H9 (cell line): Measurements from ENCODE around the gene ITPR3. TPM values are rescaled to one million over a fixed set of nuclear protein-coding genes. Genes with fewer than 3 reads are reported as not detected.

ENCODE experiments used
- DNase-seq: peaks from one replicate; pipeline ENCODE4 v3.0.0-alpha.2; 2017
- H2AFZ ChIP-seq: one replicate; pipeline ENCODE4 v1.6.1; 2013; ENCODE audit warnings: mild to moderate bottlenecking, low read length, control low read depth, moderate library complexity
- H2AK5ac ChIP-seq: 2 replicates; pipeline ENCODE4 v1.6.1; 2013; ENCODE audit warnings: low read length, control low read depth, mixed read lengths; ENCODE audit not compliant: insufficient read length
- H2BK120ac ChIP-seq: one replicate; pipeline ENCODE4 v1.6.1; 2013; ENCODE audit warnings: low read depth, mild to moderate bottlenecking, low read length, control low read depth, inconsistent platforms; ENCODE audit not compliant: poor library complexity, severe bottlenecking
- H2BK12ac ChIP-seq: 2 replicates; pipeline ENCODE4 v1.6.1; 2013; ENCODE audit warnings: low read length, control low read depth, mixed read lengths, low read depth; ENCODE audit not compliant: insufficient read length
- H2BK15ac ChIP-seq: 2 replicates; pipeline ENCODE4 v1.6.1; 2013; ENCODE audit warnings: low read depth, low read length, control low read depth
- H2BK20ac ChIP-seq: one replicate; pipeline ENCODE4 v1.6.1; 2013; ENCODE audit warnings: low read depth, mild to moderate bottlenecking, low read length, control low read depth, inconsistent platforms; ENCODE audit not compliant: poor library complexity, severe bottlenecking
- H2BK5ac ChIP-seq: 2 replicates; pipeline ENCODE4 v1.6.1; 2013; ENCODE audit warnings: low read length, control low read depth, mixed read lengths; ENCODE audit not compliant: insufficient read length
- H3K14ac ChIP-seq: 2 replicates; pipeline ENCODE4 v1.6.1; 2013; ENCODE audit warnings: low read length, control low read depth; ENCODE audit not compliant: insufficient read depth
- H3K18ac ChIP-seq: 2 replicates; pipeline ENCODE4 v1.6.1; 2013; ENCODE audit warnings: low read depth, mild to moderate bottlenecking, mixed read lengths, low read length, control low read depth; ENCODE audit not compliant: insufficient read length
- H3K23ac ChIP-seq: 2 replicates; pipeline ENCODE4 v1.6.1; 2013; ENCODE audit warnings: low read length, control low read depth, mixed read lengths, low read depth; ENCODE audit not compliant: insufficient read length
- H3K23me2 ChIP-seq: 2 replicates; pipeline ENCODE4 v1.6.1; 2013; ENCODE audit warnings: low read depth, mild to moderate bottlenecking, mixed read lengths, low read length, control low read depth; ENCODE audit not compliant: insufficient read length, poor library complexity, severe bottlenecking
- H3K27ac ChIP-seq: 2 replicates; pipeline ENCODE4 v1.5.1; 2013; ENCODE audit warnings: low read length, control low read depth, mixed read lengths, low read depth; ENCODE audit not compliant: insufficient read length
- H3K27me3 ChIP-seq: 2 replicates; pipeline ENCODE4 v1.6.1; 2013; ENCODE audit warnings: low read length, control low read depth, inconsistent platforms; ENCODE audit not compliant: insufficient read depth
- H3K4ac ChIP-seq: 2 replicates; pipeline ENCODE4 v1.6.1; 2013; ENCODE audit warnings: low read depth, mild to moderate bottlenecking, control low read depth, inconsistent platforms, low read length, moderate library complexity
- H3K4me1 ChIP-seq: 2 replicates; pipeline ENCODE4 v1.6.1; 2013; ENCODE audit warnings: low read length, control low read depth, inconsistent platforms; ENCODE audit not compliant: insufficient read depth
- H3K4me2 ChIP-seq: 2 replicates; pipeline ENCODE4 v1.6.1; 2013; ENCODE audit warnings: low read length, control low read depth, mixed read lengths; ENCODE audit not compliant: insufficient read length, insufficient read depth
- H3K56ac ChIP-seq: 2 replicates; pipeline ENCODE4 v1.6.1; 2013; ENCODE audit warnings: low read depth, mild to moderate bottlenecking, mixed read lengths, low read length, control low read depth; ENCODE audit not compliant: insufficient read length
- H3K79me1 ChIP-seq: 2 replicates; pipeline ENCODE4 v1.6.1; 2013; ENCODE audit warnings: low read depth, mild to moderate bottlenecking, moderate library complexity, low read length, control low read depth, inconsistent platforms; ENCODE audit not compliant: insufficient read depth, poor library complexity, severe bottlenecking
- H3K79me2 ChIP-seq: 2 replicates; pipeline ENCODE4 v1.6.1; 2013; ENCODE audit warnings: low read length, control low read depth, inconsistent platforms; ENCODE audit not compliant: insufficient read depth
- H3K9ac ChIP-seq: 2 replicates; pipeline ENCODE4 v1.6.1; 2013; ENCODE audit warnings: low read length, control low read depth, mixed read lengths; ENCODE audit not compliant: insufficient read length; ENCODE audit errors: extremely low read depth
- H3K9me3 ChIP-seq: one replicate; pipeline ENCODE4 v1.6.1; 2013; ENCODE audit warnings: low read depth, low read length, inconsistent platforms; ENCODE audit not compliant: control insufficient read depth
- H3T11ph ChIP-seq: one replicate; pipeline ENCODE4 v1.6.1; 2013; ENCODE audit warnings: mild to moderate bottlenecking, low read length, control low read depth, inconsistent platforms
- H4K20me1 ChIP-seq: one replicate; pipeline ENCODE4 v1.6.1; 2013; ENCODE audit not compliant: control insufficient read depth, insufficient read length, insufficient read depth
- H4K5ac ChIP-seq: 2 replicates; pipeline ENCODE4 v1.6.1; 2013; ENCODE audit warnings: low read depth, mild to moderate bottlenecking, mixed read lengths, low read length, control low read depth; ENCODE audit not compliant: insufficient read length
- H4K8ac ChIP-seq: replicated peaks from 2 replicates; pipeline ENCODE4 v1.6.1; 2013; ENCODE audit warnings: low read length, control low read depth, mixed read lengths, low read depth; ENCODE audit not compliant: insufficient read length
- H4K91ac ChIP-seq: 2 replicates; pipeline ENCODE4 v1.6.1; 2013; ENCODE audit warnings: low read depth, mild to moderate bottlenecking, moderate library complexity, mixed read lengths, low read length, control low read depth; ENCODE audit not compliant: insufficient read length
- H3K27ac Mint-ChIP-seq, 3 experiments: 2 replicates in 2 of 3; 3 replicates in 1 of 3; pipeline ENCODE4 v1.8.0; 2020 to 2021; ENCODE audit warnings: mixed read lengths in 3 of 3, mild to moderate bottlenecking in 1 of 3, moderate library complexity in 1 of 3
- H3K27me3 Mint-ChIP-seq: 2 replicates; pipeline ENCODE4 v1.8.0; 2021; ENCODE audit warnings: low read depth, mild to moderate bottlenecking, moderate library complexity, mixed read lengths
- H3K36me3 Mint-ChIP-seq, 3 experiments: 2 replicates in 2 of 3; 3 replicates in 1 of 3; pipeline ENCODE4 v1.8.0; 2020 to 2021; ENCODE audit warnings: low read depth in 3 of 3, mixed read lengths in 3 of 3; ENCODE audit not compliant: insufficient read depth in 1 of 3
- H3K4me1 Mint-ChIP-seq, 2 experiments: 2 replicates each; pipeline ENCODE4 v1.8.0; 2020; ENCODE audit warnings: mixed read lengths in 2 of 2
- H3K4me3 Mint-ChIP-seq, 2 experiments: 2 replicates in 1 of 2; 3 replicates in 1 of 2; pipeline ENCODE4 v1.8.0; 2020 to 2021; ENCODE audit warnings: mild to moderate bottlenecking in 2 of 2, mixed read lengths in 2 of 2, moderate library complexity in 1 of 2
- H3K9me3 Mint-ChIP-seq, 2 experiments: 2 replicates in 1 of 2; 3 replicates in 1 of 2; pipeline ENCODE4 v1.8.0; 2020; ENCODE audit warnings: mild to moderate bottlenecking in 2 of 2, mixed read lengths in 2 of 2, moderate library complexity in 1 of 2
- WGBS: extraction: QIAGEN DNeasy Blood & Tissue Kit; methylation state at CpG from one replicate; pipeline ENCODE4 v1.1.7; 2013; ENCODE audit warnings: missing lambda C conversion rate, low lambda C conversion rate, mixed read lengths; ENCODE audit not compliant: insufficient read length; ENCODE audit errors: extremely low coverage; 5-methylcytosine and 5-hydroxymethylcytosine counted together
- total RNA-seq: library from RNA; stranded (reverse); gene quantifications from 2 replicates; pipeline ENCODE4 v1.2.1, GENCODE V29; 2021
- TF ChIP-seq, protein P1 (sequence below): fragments of 200-600 bp; sonication (generic); conservative IDR thresholded peaks from 3 replicates; pipeline ENCODE4 v1.8.0; 2021; ENCODE audit warnings: antibody characterized with exemption, mild to moderate bottlenecking

ITPR3 gene
- total RNA-seq, 1 experiment from 2014 or later, result 40.3 TPM

DNA sequence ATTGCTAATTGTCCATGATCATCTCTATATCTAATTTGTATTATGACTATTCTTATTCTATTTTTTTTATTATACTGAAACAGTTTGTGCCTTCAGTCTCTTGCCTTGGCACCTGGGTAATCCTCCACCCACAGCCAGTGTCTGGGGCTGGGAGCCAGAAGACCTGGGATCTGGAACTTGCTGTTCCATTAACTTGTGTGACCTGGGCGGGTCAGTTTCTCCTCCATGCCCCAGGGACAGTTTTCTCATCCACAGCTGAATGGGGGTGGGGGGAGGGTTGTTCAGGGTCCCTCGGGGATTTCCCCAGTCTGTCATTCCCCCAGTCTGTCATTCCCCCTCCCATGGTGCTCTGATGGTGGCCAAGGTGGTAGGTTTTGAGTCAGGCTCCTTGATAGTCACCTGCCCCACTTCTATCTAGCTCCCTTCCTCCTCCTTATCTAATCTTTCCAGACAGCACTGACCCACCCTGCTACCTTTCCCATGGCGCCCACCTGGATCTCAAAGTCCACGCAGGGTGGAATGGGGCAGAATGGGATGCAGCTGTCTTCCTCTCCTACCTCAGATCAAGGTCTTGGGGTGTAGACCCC is 10.9 kb downstream of the ITPR3 start:
- Histone ChIP-seq H3K9ac (no peak overlapping the region), H3T11ph (no peak overlapping the region), H3K23me2 (peaks cover 11% of the 10 kb centered on the region), H3K14ac (no peak overlapping the region), H3K4ac (no peak overlapping the region), H2BK12ac (no peak overlapping the region), H2BK5ac (no peak overlapping the region), H3K56ac (no peak overlapping the region), H3K4me1 (peaks cover 2% of the 10 kb centered on the region; the same call in 1 of the 2 replicates), H2BK20ac (no peak overlapping the region), H4K91ac (no peak overlapping the region), H3K79me2 (no peaks in the 10 kb centered on the region), H4K5ac (no peak overlapping the region), H3K23ac (no peak overlapping the region), H3K4me2 (no peak overlapping the region), H2AFZ (no peak overlapping the region), H2AK5ac (no peak overlapping the region), H3K18ac (no peak overlapping the region), H2BK15ac (no peak overlapping the region), H3K27me3 (no peaks in the 10 kb centered on the region), H3K9me3 (no peaks in the 10 kb centered on the region), H3K79me1 (no peaks in the 10 kb centered on the region), H4K20me1 (no peaks in the 10 kb centered on the region), H2BK120ac (no peak overlapping the region), H3K27ac (no peak overlapping the region), H4K8ac (no peak overlapping the region)
- no CpG with 5 or more reads among the region's 4 CpGs for WGBS
- Mint-ChIP-seq H3K27ac (no peak overlapping the region), H3K27me3 (peaks cover 17% of the 10 kb centered on the region), H3K36me3 (peaks cover 0 to 4% (median 0%) of the 10 kb centered on the region in 3 experiments; a peak in 1 of 7 replicates), H3K4me1 (peaks cover 62 to 67% of the 10 kb centered on the region in 2 experiments), H3K4me3 (no peak overlapping the region), H3K9me3 (no peaks in the 10 kb centered on the region)
- no peak for DNase-seq
- TF ChIP-seq, protein P1, sequence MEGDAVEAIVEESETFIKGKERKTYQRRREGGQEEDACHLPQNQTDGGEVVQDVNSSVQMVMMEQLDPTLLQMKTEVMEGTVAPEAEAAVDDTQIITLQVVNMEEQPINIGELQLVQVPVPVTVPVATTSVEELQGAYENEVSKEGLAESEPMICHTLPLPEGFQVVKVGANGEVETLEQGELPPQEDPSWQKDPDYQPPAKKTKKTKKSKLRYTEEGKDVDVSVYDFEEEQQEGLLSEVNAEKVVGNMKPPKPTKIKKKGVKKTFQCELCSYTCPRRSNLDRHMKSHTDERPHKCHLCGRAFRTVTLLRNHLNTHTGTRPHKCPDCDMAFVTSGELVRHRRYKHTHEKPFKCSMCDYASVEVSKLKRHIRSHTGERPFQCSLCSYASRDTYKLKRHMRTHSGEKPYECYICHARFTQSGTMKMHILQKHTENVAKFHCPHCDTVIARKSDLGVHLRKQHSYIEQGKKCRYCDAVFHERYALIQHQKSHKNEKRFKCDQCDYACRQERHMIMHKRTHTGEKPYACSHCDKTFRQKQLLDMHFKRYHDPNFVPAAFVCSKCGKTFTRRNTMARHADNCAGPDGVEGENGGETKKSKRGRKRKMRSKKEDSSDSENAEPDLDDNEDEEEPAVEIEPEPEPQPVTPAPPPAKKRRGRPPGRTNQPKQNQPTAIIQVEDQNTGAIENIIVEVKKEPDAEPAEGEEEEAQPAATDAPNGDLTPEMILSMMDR, result no peak
